Glutamatergic neuron (in vitro differentiated cells): ENCODE measurements around the gene LTBP4. TPM values are rescaled to one million over a fixed set of nuclear protein-coding genes. Genes with fewer than 3 reads are reported as not detected.

Experiments used
- DNase-seq: peaks from one replicate; pipeline ENCODE4 v3.0.0; 2022
- H3K27ac Mint-ChIP-seq: one replicate; pipeline ENCODE4 v1.8.0; 2020; ENCODE audit warnings: mild to moderate bottlenecking, mixed read lengths, inconsistent platforms; ENCODE audit not compliant: unreplicated experiment
- H3K27me3 Mint-ChIP-seq: one replicate; pipeline ENCODE4 v1.8.0; 2020; ENCODE audit warnings: mild to moderate bottlenecking, moderate library complexity, mixed read lengths, inconsistent platforms; ENCODE audit not compliant: unreplicated experiment
- H3K36me3 Mint-ChIP-seq: one replicate; pipeline ENCODE4 v1.8.0; 2020; ENCODE audit warnings: mild to moderate bottlenecking, mixed read lengths, inconsistent platforms; ENCODE audit not compliant: unreplicated experiment
- H3K4me1 Mint-ChIP-seq: one replicate; pipeline ENCODE4 v1.8.0; 2020; ENCODE audit warnings: mild to moderate bottlenecking, low read depth, mixed read lengths, inconsistent platforms; ENCODE audit not compliant: unreplicated experiment
- H3K4me3 Mint-ChIP-seq: one replicate; pipeline ENCODE4 v1.8.0; 2020; ENCODE audit warnings: mild to moderate bottlenecking, mixed read lengths, inconsistent platforms; ENCODE audit not compliant: unreplicated experiment
- H3K9me3 Mint-ChIP-seq: one replicate; pipeline ENCODE4 v1.8.0; 2020; ENCODE audit warnings: mild to moderate bottlenecking, moderate library complexity, mixed read lengths, inconsistent platforms; ENCODE audit not compliant: unreplicated experiment
- CTCF ChIP-seq: fragments of 200-600 bp; sonication (generic); IDR thresholded peaks from one replicate; pipeline ENCODE4 v1.5.0; 2021; ENCODE audit not compliant: partially characterized antibody, unreplicated experiment
- total RNA-seq: library from RNA; stranded (reverse); fragmentation: NEBNext Ultra II Directional; extraction: Animal tissue kit (Norgen Biotek cat#: 25700); gene quantifications from one replicate; pipeline ENCODE4 v1.2.1, GENCODE V29; 2021; ENCODE audit not compliant: unreplicated experiment

Gene LTBP4
- total RNA-seq, 1 donor from 2014 or later, result 169 TPM

GRCh38 chr19:40673397-40673796 is 72.2 kb downstream of the LTBP4 start:
- Mint-ChIP-seq H3K9me3 (peaks cover 3% of the 10 kb centered on the region), H3K27me3 (peaks cover 2% of the 10 kb centered on the region), H3K4me1 (no peaks in the 10 kb centered on the region), H3K36me3 (peaks cover 16% of the 10 kb centered on the region), H3K27ac (no peak overlapping the region), H3K4me3 (no peak overlapping the region)
- DNase-seq, result no peak
- TF ChIP-seq CTCF, result no peak

- Mint-ChIP-seq H3K9me3 (peaks cover 3% of the 10 kb centered on the region), H3K27ac (no peak overlapping the region), H3K36me3 (peaks cover 15% of the 10 kb centered on the region), H3K4me1 (no peaks in the 10 kb centered on the region), H3K4me3 (no peak overlapping the region), H3K27me3 (peaks cover 2% of the 10 kb centered on the region)
- no peak for DNase-seq
- no peak for TF ChIP-seq CTCF
These were observed 73.1 kb downstream of the LTBP4 start for GRCh38 chr19:40674291-40674690.

- Mint-ChIP-seq H3K27ac (no peak overlapping the region), H3K36me3 (no peaks in the 10 kb centered on the region), H3K9me3 (no peaks in the 10 kb centered on the region), H3K27me3 (peaks cover 2% of the 10 kb centered on the region), H3K4me1 (no peaks in the 10 kb centered on the region), H3K4me3 (no peak overlapping the region)
- no peak for TF ChIP-seq CTCF
- no peak for DNase-seq
These were observed 76.0 kb downstream of the LTBP4 start for GRCh38 chr19:40677156-40677555.

Other genes starting within 250 kb of the LTBP4 start
- not detected for gene HIPK4, start 211.2 kb upstream of the LTBP4 start, total RNA-seq
- 4.7 TPM for gene PRX, start 188.0 kb upstream of the LTBP4 start, total RNA-seq
- 3.6 TPM for gene SERTAD1, start 175.4 kb upstream of the LTBP4 start, total RNA-seq
- 30.1 TPM for gene SERTAD3, start 157.0 kb upstream of the LTBP4 start, total RNA-seq
- 7.2 TPM for gene BLVRB, start 135.6 kb upstream of the LTBP4 start, total RNA-seq
- gene SPTBN4, start 134.4 kb upstream of the LTBP4 start, total RNA-seq, result 161 TPM
- 170 TPM for gene SHKBP1, start 24.5 kb upstream of the LTBP4 start, total RNA-seq
- 250 TPM for gene NUMBL, start 89.3 kb downstream of the LTBP4 start, total RNA-seq
- gene COQ8B, start 115.5 kb downstream of the LTBP4 start, total RNA-seq, result 49.9 TPM
- 13.8 TPM for gene ITPKC, start 115.7 kb downstream of the LTBP4 start, total RNA-seq
- 20.7 TPM for gene ACTMAP, start 149.1 kb downstream of the LTBP4 start, total RNA-seq
- gene SNRPA, start 149.8 kb downstream of the LTBP4 start, total RNA-seq, result 70.3 TPM
- gene MIA, start 174.2 kb downstream of the LTBP4 start, total RNA-seq, result not detected
- gene RAB4B, start 176.9 kb downstream of the LTBP4 start, total RNA-seq, result 43.2 TPM
- 142 TPM for gene EGLN2, start 197.8 kb downstream of the LTBP4 start, total RNA-seq
- not detected for gene CYP2A6, start 249.1 kb downstream of the LTBP4 start, total RNA-seq